T follicular helper cell (primary cell): ENCODE results near the gene CNGA3.
"Not testable (repeated sequence)": the region's sequence is repeated elsewhere in the genome, so short reads cannot be mapped to it uniquely, and the experiment has no call there.

Experiments used
- DNase-seq: peaks from one replicate; pipeline ENCODE4 v3.0.0-alpha.2; 2020; ENCODE audit warnings: low read depth

CNGA3 gene

GRCh38 chr2:98403878-98404277 is 57.6 kb downstream of the CNGA3 start:
- DNase-seq, result no peak

- DNase-seq, result no peak
Observed at GRCh38 chr2:98404556-98405250, 58.4 kb downstream of the CNGA3 start.

GRCh38 chr2:98405301-98405700 is 59.0 kb downstream of the CNGA3 start:
- DNase-seq, result no peak

- DNase-seq, result no peak
Observed at GRCh38 chr2:98408155-98408554, 61.9 kb downstream of the CNGA3 start.

- DNase-seq, result peak; percentile 28
Observed at GRCh38 chr2:98412751-98413458, 66.6 kb downstream of the CNGA3 start.

- DNase-seq, result not testable (repeated sequence)
Observed at GRCh38 chr2:98414246-98414645, 68.0 kb downstream of the CNGA3 start.

GRCh38 chr2:98415719-98416248 is 69.5 kb downstream of the CNGA3 start:
- DNase-seq, result not testable (repeated sequence)

- DNase-seq, result no peak
Observed at GRCh38 chr2:98416383-98417159, 70.3 kb downstream of the CNGA3 start.

- no peak for DNase-seq
Observed at GRCh38 chr2:98419544-98419943, 73.3 kb downstream of the CNGA3 start.

- DNase-seq, result no peak
Observed at GRCh38 chr2:98419977-98420725, 73.9 kb downstream of the CNGA3 start.

- DNase-seq, result no peak
Observed at GRCh38 chr2:98422449-98422848, 76.2 kb downstream of the CNGA3 start.

GRCh38 chr2:98426771-98427170 is 80.5 kb downstream of the CNGA3 start:
- DNase-seq, result no peak

GRCh38 chr2:98432145-98432544 is 85.9 kb downstream of the CNGA3 start:
- no peak for DNase-seq

GRCh38 chr2:98433363-98433964 is 87.2 kb downstream of the CNGA3 start:
- DNase-seq, result no peak

GRCh38 chr2:98434492-98434891 is 88.2 kb downstream of the CNGA3 start:
- DNase-seq, result no peak

GRCh38 chr2:98435670-98436069 is 89.4 kb downstream of the CNGA3 start:
- DNase-seq, result not testable (repeated sequence)

- no peak for DNase-seq
Observed at GRCh38 chr2:98436734-98437133, 90.5 kb downstream of the CNGA3 start.

GRCh38 chr2:98438190-98439133 is 92.2 kb downstream of the CNGA3 start:
- DNase-seq, result no peak

GRCh38 chr2:98441706-98442450 is 95.6 kb downstream of the CNGA3 start:
- DNase-seq, result no peak
